Natural killer cell treated with Interleukin-12 subunit alpha and Interleukin-12 subunit beta and Interleukin-15 and Interleukin-18, amount 100 ng/mL, for 72 hours (primary cell): Measurements from ENCODE around the gene NUDT5. TPM values are rescaled to one million over a fixed set of nuclear protein-coding genes. Genes with fewer than 3 reads are reported as not detected.
"Not testable (repeated sequence)": the region's sequence is repeated elsewhere in the genome, so short reads cannot be mapped to it uniquely, and the experiment has no call there.

ENCODE experiments used
- ATAC-seq, 2 donors: fragments of 150-1000 bp; cut with Tn5 transposase in 1 of 2; sonication (Bioruptor Pico), chemical (Tn5 transposase) in 1 of 2; 2 replicates each; pipeline ENCODE4 v1.10.0; 2021
- DNase-seq: peaks from one replicate; pipeline ENCODE4 v3.0.0; 2022; ENCODE audit warnings: low spot score
- H3K27ac Mint-ChIP-seq, 2 donors: 1 replicate in 1 of 2; 2 replicates in 1 of 2; pipeline ENCODE4 v1.8.0; 2022; ENCODE audit warnings: mixed read lengths in 2 of 2, mild to moderate bottlenecking in 1 of 2, moderate library complexity in 1 of 2
- H3K27me3 Mint-ChIP-seq, 2 donors: 1 replicate in 1 of 2; 2 replicates in 1 of 2; pipeline ENCODE4 v1.8.0; 2022; ENCODE audit warnings: mixed read lengths in 2 of 2
- H3K36me3 Mint-ChIP-seq: one replicate; pipeline ENCODE4 v1.8.0; 2022; ENCODE audit warnings: mixed read lengths
- H3K4me1 Mint-ChIP-seq, 2 donors: 1 replicate in 1 of 2; 2 replicates in 1 of 2; pipeline ENCODE4 v1.8.0; 2022; ENCODE audit warnings: low read depth in 2 of 2, mixed read lengths in 2 of 2, mild to moderate bottlenecking in 1 of 2
- H3K4me3 Mint-ChIP-seq: one replicate; pipeline ENCODE4 v1.8.0; 2022; ENCODE audit warnings: mixed read lengths
- H3K9me3 Mint-ChIP-seq: 2 replicates; pipeline ENCODE4 v1.8.0; 2022; ENCODE audit warnings: mixed read lengths
- total RNA-seq, 2 donors: library from RNA; stranded (reverse); gene quantifications; one replicate each; pipeline ENCODE4 v1.2.3, GENCODE V29; 2022

Gene NUDT5
- total RNA-seq = 100 to 1,000 TPM; 102 to 111 TPM

GRCh38 chr10:12195603-12196506, at the start of gene NUDT5, which contains the start of gene CDC123:
NUDT5 (minus strand) TSS chr10:12195891; CDS start chr10:12186291, 9,600 bp downstream.
CDC123 (plus strand) TSS chr10:12196188; CDS start chr10:12196246, 58 bp downstream.
- Mint-ChIP-seq H3K27me3 (no peaks in the 10 kb centered on the region), H3K9me3 (no peaks in the 10 kb centered on the region), H3K4me1 (peaks cover 39 to 46% of the 10 kb centered on the region in 2 donors), H3K4me3 (peak within 1 kb of the TSS; percentile 91), H3K36me3 (peaks cover 45% of the 10 kb centered on the region), H3K27ac (peak within 1 kb of the TSS; percentile 90 to 96)
- ATAC-seq = peak; percentile 95 to 97
- peak; percentile 90 for DNase-seq

DNA sequence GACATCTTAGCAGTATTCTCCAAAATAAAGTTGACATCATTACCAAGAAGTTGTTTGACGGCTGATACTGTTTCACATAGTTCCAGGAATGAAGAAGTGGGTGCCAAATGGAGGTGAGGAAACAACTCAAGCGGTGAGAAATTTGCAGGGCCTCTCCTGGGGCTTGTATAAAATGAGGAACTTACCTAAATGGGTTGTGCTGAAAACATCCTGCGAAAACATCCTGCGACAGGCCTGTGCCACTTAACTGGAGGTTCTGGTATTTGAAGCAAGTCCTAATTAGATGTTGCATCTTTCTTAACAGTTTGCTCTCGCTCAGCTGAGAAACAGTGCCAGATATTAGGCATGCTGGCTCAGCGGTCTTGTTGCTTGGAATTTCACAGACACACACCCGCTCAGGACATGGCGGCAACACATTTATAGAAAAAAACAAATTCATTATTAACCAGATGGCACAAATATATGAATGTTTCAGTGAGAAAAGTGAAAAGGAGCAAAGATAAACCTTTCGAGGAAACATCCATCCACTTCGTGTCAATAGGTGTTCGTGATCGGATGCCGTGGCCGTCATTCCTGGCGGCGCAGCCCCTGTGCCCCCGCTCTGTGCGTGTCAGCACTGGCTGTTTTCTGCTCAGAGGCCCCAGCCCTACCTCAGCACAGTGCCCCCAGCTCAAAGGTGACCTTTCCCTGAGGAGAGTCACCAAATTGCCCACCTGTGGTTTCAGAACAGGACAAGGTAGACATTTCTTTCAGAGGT, 48.4 kb upstream of the NUDT5 start:
- DNase-seq = no peak
- Mint-ChIP-seq H3K27ac (peak overlapping the region; percentile 71 to 90), H3K9me3 (no peaks in the 10 kb centered on the region), H3K27me3 (no peaks in the 10 kb centered on the region), H3K36me3 (peaks cover 22% of the 10 kb centered on the region), H3K4me1 (peaks cover 27 to 35% of the 10 kb centered on the region in 2 donors), H3K4me3 (no peak overlapping the region)
- ATAC-seq = peak; percentile 36 to 77

DNA sequence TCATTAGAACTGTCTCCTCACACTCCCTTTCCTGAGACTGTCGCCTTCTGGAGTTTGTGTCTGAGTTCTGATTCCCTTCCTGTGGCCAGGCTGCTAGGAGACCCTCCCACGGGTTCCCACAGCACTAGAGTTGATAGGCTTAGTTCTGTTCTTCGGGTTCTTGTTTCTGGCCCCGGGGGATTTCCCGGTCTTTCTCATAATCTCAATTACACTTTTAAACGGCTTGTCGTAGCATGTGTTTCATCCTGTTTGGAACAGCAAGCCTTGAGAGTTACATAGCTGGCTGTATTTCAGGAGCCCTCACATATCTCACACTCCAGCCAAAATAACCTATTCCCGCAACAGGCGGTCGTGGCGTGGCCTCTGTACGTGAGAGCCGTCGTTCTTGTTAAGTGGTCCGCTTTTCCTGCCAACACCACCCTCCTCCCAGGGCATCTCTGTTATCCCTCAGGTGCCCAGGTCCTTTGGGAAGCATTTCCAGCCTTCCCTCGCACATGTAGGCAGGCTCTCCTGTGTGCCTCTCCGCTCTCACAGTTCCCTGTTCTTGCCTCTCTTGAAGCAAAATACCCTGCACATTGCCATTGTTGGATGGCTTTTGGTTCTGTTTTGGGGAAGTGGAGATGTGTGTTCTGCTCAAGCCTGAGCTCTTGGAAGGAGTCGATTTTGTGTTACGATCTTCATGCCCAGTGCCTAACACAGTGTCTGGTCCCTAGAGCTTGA, 46.3 kb upstream of the NUDT5 start:
- ATAC-seq = peak; percentile 33 to 41
- Mint-ChIP-seq H3K27me3 (no peaks in the 10 kb centered on the region), H3K4me3 (peak overlapping the region; percentile 64), H3K4me1 (peaks cover 27 to 31% of the 10 kb centered on the region in 2 donors), H3K27ac (peak overlapping the region; percentile 71 to 90), H3K9me3 (no peaks in the 10 kb centered on the region), H3K36me3 (peaks cover 23% of the 10 kb centered on the region)
- DNase-seq = no peak

GRCh38 chr10:12238821-12239220, 43.1 kb upstream of the NUDT5 start:
- Mint-ChIP-seq H3K4me3 (no peak overlapping the region), H3K36me3 (peaks cover 30% of the 10 kb centered on the region), H3K9me3 (no peaks in the 10 kb centered on the region), H3K4me1 (peaks cover 23 to 25% of the 10 kb centered on the region in 2 donors), H3K27ac (no peak overlapping the region), H3K27me3 (no peaks in the 10 kb centered on the region)
- ATAC-seq (no peak), DNase-seq (no peak)

DNA sequence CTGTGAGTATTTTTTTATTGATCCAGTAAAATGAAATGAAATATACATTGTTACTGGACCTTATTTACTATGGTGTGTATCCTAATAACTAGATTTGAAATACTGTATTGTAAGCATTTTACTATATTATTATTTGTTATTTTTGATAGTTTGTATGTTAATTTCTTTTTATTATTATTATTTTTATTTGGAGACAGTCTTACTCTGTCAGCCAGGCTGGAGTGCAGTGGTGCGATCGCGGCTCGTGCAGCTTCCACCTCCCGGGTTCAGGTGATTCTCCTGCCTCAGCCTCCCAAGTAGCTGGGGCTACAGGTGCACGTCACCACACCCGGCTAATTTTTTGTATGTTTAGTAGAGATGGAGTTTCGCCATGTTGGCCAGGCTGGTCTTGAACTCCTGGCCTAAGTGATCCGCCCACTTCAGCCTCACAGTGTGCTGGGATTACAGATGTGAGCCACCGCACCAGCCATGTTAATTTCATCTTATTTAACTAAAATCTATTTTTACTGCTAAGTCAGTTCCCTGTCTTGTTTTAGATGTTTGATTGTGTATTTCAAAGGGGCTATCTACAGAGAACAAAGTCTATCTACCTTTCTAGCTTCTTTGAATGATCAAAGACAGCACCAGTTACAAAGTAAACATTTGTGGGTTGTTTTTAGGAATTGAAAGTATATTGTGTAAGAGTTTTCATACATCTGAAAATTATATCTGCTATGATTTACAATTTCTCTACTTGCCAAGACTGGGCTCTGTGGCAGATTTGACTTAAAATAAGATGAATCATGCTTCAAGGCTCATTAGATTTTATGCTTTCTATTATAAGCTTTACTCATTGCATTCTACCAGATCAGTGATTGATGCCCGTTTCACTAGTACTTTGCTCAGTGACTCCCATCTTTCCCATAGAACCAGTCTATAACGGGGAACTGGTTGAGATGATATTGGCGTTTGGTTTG, 41.9 kb upstream of the NUDT5 start:
- no peaks in the 10 kb centered on the region for H3K9me3 Mint-ChIP-seq
- peaks cover 21% of the 10 kb centered on the region in 2 donors for H3K4me1 Mint-ChIP-seq
- no peak for DNase-seq
- no peak overlapping the region for H3K27ac Mint-ChIP-seq
- H3K4me3 Mint-ChIP-seq = no peak overlapping the region
- peaks cover 29% of the 10 kb centered on the region for H3K36me3 Mint-ChIP-seq
- no peaks in the 10 kb centered on the region for H3K27me3 Mint-ChIP-seq
- ATAC-seq = no peak

- Mint-ChIP-seq H3K4me1 (peaks cover 5% of the 10 kb centered on the region in 2 donors), H3K27me3 (no peaks in the 10 kb centered on the region), H3K9me3 (no peaks in the 10 kb centered on the region), H3K36me3 (peaks cover 27% of the 10 kb centered on the region), H3K4me3 (no peak overlapping the region), H3K27ac (no peak overlapping the region)
- ATAC-seq (no peak), DNase-seq (no peak)
Observed at GRCh38 chr10:12235796-12236195, 40.1 kb upstream of the NUDT5 start.

- H3K27ac Mint-ChIP-seq = no peak overlapping the region
- peaks cover under 1 to 2% of the 10 kb centered on the region in 2 donors for H3K4me1 Mint-ChIP-seq
- DNase-seq (no peak), ATAC-seq (no peak)
- peaks cover 25% of the 10 kb centered on the region for H3K36me3 Mint-ChIP-seq
- H3K4me3 Mint-ChIP-seq = no peak overlapping the region
- H3K27me3 Mint-ChIP-seq = no peaks in the 10 kb centered on the region
- H3K9me3 Mint-ChIP-seq = no peaks in the 10 kb centered on the region
Observed at GRCh38 chr10:12235116-12235694, 39.5 kb upstream of the NUDT5 start.

DNA sequence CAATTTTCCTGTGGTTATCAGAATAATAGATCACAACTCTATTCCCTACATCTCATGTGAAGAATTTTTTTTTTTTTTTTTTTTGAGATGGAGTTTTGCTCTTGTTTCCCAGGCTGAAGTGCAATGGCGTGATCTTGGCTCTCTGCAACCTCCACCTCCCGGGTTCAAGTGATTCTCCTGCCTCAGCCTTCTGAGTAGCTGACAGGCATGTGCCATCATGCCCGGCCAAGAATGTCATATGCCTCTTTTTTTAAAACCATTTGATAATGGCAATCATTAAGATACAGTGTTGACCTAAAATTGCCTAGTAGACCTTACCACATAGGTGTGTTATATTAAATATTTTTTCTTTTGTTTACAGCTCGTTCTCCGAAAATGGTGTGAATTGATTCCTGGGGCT, 39.0 kb upstream of the NUDT5 start:
- H3K4me1 Mint-ChIP-seq, H3K27ac Mint-ChIP-seq, H3K9me3 Mint-ChIP-seq, H3K4me3 Mint-ChIP-seq, H3K27me3 Mint-ChIP-seq, ATAC-seq, DNase-seq: not testable (repeated sequence)
- peaks cover 26% of the 10 kb centered on the region for H3K36me3 Mint-ChIP-seq

- H3K4me3 Mint-ChIP-seq = no peak overlapping the region
- no peak for ATAC-seq
- H3K36me3 Mint-ChIP-seq = peaks cover 17% of the 10 kb centered on the region
- H3K27me3 Mint-ChIP-seq = no peaks in the 10 kb centered on the region
- no peak overlapping the region for H3K27ac Mint-ChIP-seq
- H3K4me1 Mint-ChIP-seq = peaks cover 0 to 6% of the 10 kb centered on the region in 2 donors
- H3K9me3 Mint-ChIP-seq = no peaks in the 10 kb centered on the region
- no peak for DNase-seq
Observed at GRCh38 chr10:12228851-12229250, 33.2 kb upstream of the NUDT5 start.

- ATAC-seq, H3K27ac Mint-ChIP-seq, H3K27me3 Mint-ChIP-seq, DNase-seq, H3K9me3 Mint-ChIP-seq, H3K4me1 Mint-ChIP-seq, H3K4me3 Mint-ChIP-seq: not testable (repeated sequence)
- H3K36me3 Mint-ChIP-seq = peaks cover 11% of the 10 kb centered on the region
Observed at GRCh38 chr10:12226438-12226837, 30.7 kb upstream of the NUDT5 start.

GRCh38 chr10:12225444-12225843, 29.8 kb upstream of the NUDT5 start:
- ATAC-seq = no peak
- H3K36me3 Mint-ChIP-seq = peaks cover 11% of the 10 kb centered on the region

More at GRCh38 chr10:12225444-12225843, 29.8 kb upstream of the NUDT5 start:
- no peak for DNase-seq
- Mint-ChIP-seq H3K4me3 (no peak overlapping the region), H3K4me1 (peaks cover under 1 to 6% of the 10 kb centered on the region in 2 donors), H3K27me3 (no peaks in the 10 kb centered on the region), H3K27ac (no peak overlapping the region), H3K9me3 (no peaks in the 10 kb centered on the region)
